ENCODE measurements around the gene TRIM40. TPM values are rescaled to one million over a fixed set of nuclear protein-coding genes. Genes with fewer than 3 reads are reported as not detected.
A peak's percentile ranks its signal among the peaks of the same experiment; 100 is the strongest.

Gene TRIM40
- total and polyA plus RNA-seq, 2 of the 13 experiments (the other 11 are each of a cell fraction or from before 2014, with no cell fraction given), result 0.58 TPM; not detected in 1

- TF ChIP-seq ZNF407 (CRISPR knock-in tag; IDR thresholded peaks at IDR 0.05; ENCODE audit: not compliant biosample characterization) (no peak), CEBPZ (IDR thresholded peaks at IDR 0.05; ENCODE audit: low read length) (no peak), TBL1XR1 (IDR thresholded peaks at IDR 0.05; ENCODE audit: borderline replicate concordance, low read length, partially characterized antibody) (peak; percentile 25), NFRKB (IDR thresholded peaks at IDR 0.05) (no peak), RFX1 (IDR thresholded peaks at IDR 0.05) (no peak), ZNF362 (CRISPR knock-in tag; IDR thresholded peaks at IDR 0.05; ENCODE audit: borderline replicate concordance) (no peak; the same call in 1 of the 2 replicates), MBNL3 (CRISPR knock-in tag; conservative IDR thresholded peaks at IDR 0.05) (no peak), TOPORS (CRISPR knock-in tag; IDR thresholded peaks at IDR 0.05) (no peak), WIZ (CRISPR knock-in tag; IDR thresholded peaks at IDR 0.05) (no peak), HNF4G (IDR thresholded peaks at IDR 0.05; ENCODE audit: borderline replicate concordance, low read depth, low read length) (peak; percentile 35; the same call in 1 of the 2 replicates), HNF4G (CRISPR knock-in tag; IDR thresholded peaks at IDR 0.05; ENCODE audit: borderline replicate concordance, low read depth) (peak; percentile 53; the same call in 1 of the 2 replicates), ZNF501 (CRISPR knock-in tag; IDR thresholded peaks at IDR 0.05) (peak; percentile 41; the same call in 1 of the 2 replicates), PITX1 (CRISPR knock-in tag; IDR thresholded peaks at IDR 0.05) (peak; percentile 77), TRAFD1 (CRISPR knock-in tag; IDR thresholded peaks at IDR 0.05; ENCODE audit: borderline replicate concordance) (no peak)
Observed at GRCh38 chr6:30102970-30103871, 32.7 kb upstream of the TRIM40 start (continued).

All from HepG2 (cell line).